Body of pancreas (tissue), 4 donors: ENCODE results near the gene LYRM4. TPM values are rescaled to one million over a fixed set of nuclear protein-coding genes. Genes with fewer than 3 reads are reported as not detected.

Source experiments
- ATAC-seq: fragments of 150-250 bp; one replicate; pipeline ENCODE4 v1.9.1; 2016
- DNase-seq, 4 donors: peaks; one replicate each; pipeline ENCODE4 v3.0.0-alpha.2; 2019
- H3K27ac ChIP-seq, 4 donors: fragments of 200-600 bp; sonication (generic); 1 replicate in 3 of 4; 2 replicates in 1 of 4; pipeline versions ENCODE4 v1.5.1 to v1.6.1; 2016 to 2019; ENCODE audit warnings: mild to moderate bottlenecking in 1 of 4, mixed read lengths in 1 of 4, moderate library complexity in 1 of 4
- H3K27me3 ChIP-seq, 2 donors: fragments of 200-600 bp; sonication (generic); one replicate each; pipeline ENCODE4 v1.6.0; 2016; ENCODE audit warnings: mild to moderate bottlenecking in 1 of 2
- H3K36me3 ChIP-seq, 2 donors: fragments of 200-600 bp; sonication (generic); replicated peaks in 1 of 2; 2 replicates each; pipeline ENCODE4 v1.5.1; 2016; ENCODE audit warnings: low read depth in 2 of 2; ENCODE audit not compliant: insufficient read depth in 1 of 2
- H3K4me1 ChIP-seq: fragments of 200-600 bp; sonication (generic); one replicate; pipeline ENCODE4 v1.6.0; 2016
- H3K4me3 ChIP-seq, 2 donors: fragments of 200-600 bp; sonication (generic); 1 replicate in 1 of 2; 2 replicates in 1 of 2; pipeline ENCODE4 v1.5.1; 2016 to 2019
- H3K9me3 ChIP-seq, 3 donors: fragments of 200-600 bp; sonication (generic); 1 replicate in 2 of 3; 2 replicates in 1 of 3; pipeline ENCODE4 v1.5.1; 2016
- CTCF ChIP-seq, 7 experiments: fragments of 450-650 bp in 4 of 7; fragments of 200-600 bp in 3 of 7; sonication (generic) in 3 of 7; IDR thresholded peaks; one replicate each; pipeline ENCODE4 v1.5.1; 2016 to 2019; ENCODE audit warnings: antibody characterized with exemption in 7 of 7
- POLR2A ChIP-seq, 3 donors: fragments of 450-650 bp; IDR thresholded peaks; one replicate each; pipeline ENCODE4 v1.6.1; 2016; ENCODE audit warnings: antibody characterized with exemption in 3 of 3, mild to moderate bottlenecking in 2 of 3
- WGBS, 2 donors: methylation state at CpG; one replicate each; pipeline ENCODE4 v1.1.5; 2017; 5-methylcytosine and 5-hydroxymethylcytosine counted together
- intact Hi-C: fragments of 100-400 bp; cut with DNase I; formaldehyde crosslinking; loops from one replicate; pipeline ENCODE4 v1.15.1; 2023
- total RNA-seq, 2 donors: library from RNA; depleted of rRNA; stranded (reverse); fragments of >200 nt; gene quantifications; one replicate each; pipeline ENCODE4 v1.1.0, GENCODE V29; 2016

The LYRM4 gene
- total RNA-seq, 2 donors from 2014 or later, result 15.3 to 18.5 TPM

GRCh38 chr6:5278047-5278446 is 17.3 kb upstream of the LYRM4 start:
- Histone ChIP-seq H3K27me3 (no peaks in the 10 kb centered on the region), H3K27ac (no peak overlapping the region), H3K36me3 (no peaks in the 10 kb centered on the region), H3K9me3 (no peaks in the 10 kb centered on the region), H3K4me3 (no peak overlapping the region), H3K4me1 (no peaks in the 10 kb centered on the region)
- 82 to 88% methylated on average over 5 of the region's 5 CpGs for WGBS, 2 donors
- TF ChIP-seq POLR2A (IDR thresholded peaks at IDR 0.05), result no peak
- TF ChIP-seq CTCF (IDR thresholded peaks at IDR 0.05), result no peak
- DNase-seq, result no peak
- no peak for ATAC-seq
- intact Hi-C loops, result no loop called here

- Histone ChIP-seq H3K4me1 (no peaks in the 10 kb centered on the region), H3K27ac (no peak overlapping the region), H3K9me3 (no peaks in the 10 kb centered on the region), H3K36me3 (no peaks in the 10 kb centered on the region), H3K27me3 (no peaks in the 10 kb centered on the region), H3K4me3 (no peak overlapping the region)
- no peak for TF ChIP-seq POLR2A (IDR thresholded peaks at IDR 0.05)
- ATAC-seq (no peak), DNase-seq (no peak)
- 87 to 89% methylated on average over 3 of the region's 3 CpGs for WGBS, 2 donors
- intact Hi-C loops, result no loop called here
Measured at GRCh38 chr6:5277589-5277988, 16.8 kb upstream of the LYRM4 start.

GRCh38 chr6:5276581-5276980 is 15.8 kb upstream of the LYRM4 start:
- no peak overlapping the region for H3K4me3 ChIP-seq
- WGBS, 2 donors, result 94 to 97% methylated on average over 2 of the region's 2 CpGs
- no peaks in the 10 kb centered on the region for H3K27me3 ChIP-seq
- no peaks in the 10 kb centered on the region for H3K4me1 ChIP-seq
- no peak overlapping the region for H3K27ac ChIP-seq
- DNase-seq (no peak), ATAC-seq (no peak)
- TF ChIP-seq CTCF (IDR thresholded peaks at IDR 0.05) (no peak), POLR2A (IDR thresholded peaks at IDR 0.05) (no peak)
- H3K36me3 ChIP-seq, result no peaks in the 10 kb centered on the region
- H3K9me3 ChIP-seq, result no peaks in the 10 kb centered on the region
- intact Hi-C loops, result no loop called here

- Histone ChIP-seq H3K27ac (no peak overlapping the region), H3K36me3 (no peaks in the 10 kb centered on the region), H3K9me3 (no peaks in the 10 kb centered on the region), H3K4me1 (no peaks in the 10 kb centered on the region), H3K4me3 (no peak overlapping the region), H3K27me3 (no peaks in the 10 kb centered on the region)
- TF ChIP-seq CTCF (IDR thresholded peaks at IDR 0.05) (no peak), POLR2A (IDR thresholded peaks at IDR 0.05) (no peak)
- 87 to 95% methylated on average over 2 of the region's 2 CpGs for WGBS, 2 donors
- no peak for ATAC-seq
- intact Hi-C loops, result no loop called here
- DNase-seq, result no peak
Measured at GRCh38 chr6:5275497-5275896, 14.7 kb upstream of the LYRM4 start.

GRCh38 chr6:5274231-5274630 is 13.5 kb upstream of the LYRM4 start:
- DNase-seq (no peak), ATAC-seq (no peak)
- no peak for TF ChIP-seq CTCF (IDR thresholded peaks at IDR 0.05)
- TF ChIP-seq POLR2A (IDR thresholded peaks at IDR 0.05), result no peak
- no peak overlapping the region for H3K4me3 ChIP-seq
- no peak overlapping the region for H3K27ac ChIP-seq
- H3K36me3 ChIP-seq, result no peaks in the 10 kb centered on the region
- no peaks in the 10 kb centered on the region for H3K9me3 ChIP-seq
- no peaks in the 10 kb centered on the region for H3K4me1 ChIP-seq
- no peaks in the 10 kb centered on the region for H3K27me3 ChIP-seq
- WGBS, 2 donors, result 91 to 98% methylated on average over 3 of the region's 3 CpGs
- intact Hi-C loops, result no loop called here
